HG02840 (cell line): Measurements from ENCODE around the gene TP53I11.

Experiments
- ATAC-seq: cut with Tn5 transposase; IDR thresholded peaks from one replicate; pipeline ENCODE4 v1.9.1; 2021; ENCODE audit warnings: mild to moderate bottlenecking, moderate library complexity, moderate number of reproducible peaks; ENCODE audit not compliant: unreplicated experiment, low FRiP score

TP53I11 gene

DNA sequence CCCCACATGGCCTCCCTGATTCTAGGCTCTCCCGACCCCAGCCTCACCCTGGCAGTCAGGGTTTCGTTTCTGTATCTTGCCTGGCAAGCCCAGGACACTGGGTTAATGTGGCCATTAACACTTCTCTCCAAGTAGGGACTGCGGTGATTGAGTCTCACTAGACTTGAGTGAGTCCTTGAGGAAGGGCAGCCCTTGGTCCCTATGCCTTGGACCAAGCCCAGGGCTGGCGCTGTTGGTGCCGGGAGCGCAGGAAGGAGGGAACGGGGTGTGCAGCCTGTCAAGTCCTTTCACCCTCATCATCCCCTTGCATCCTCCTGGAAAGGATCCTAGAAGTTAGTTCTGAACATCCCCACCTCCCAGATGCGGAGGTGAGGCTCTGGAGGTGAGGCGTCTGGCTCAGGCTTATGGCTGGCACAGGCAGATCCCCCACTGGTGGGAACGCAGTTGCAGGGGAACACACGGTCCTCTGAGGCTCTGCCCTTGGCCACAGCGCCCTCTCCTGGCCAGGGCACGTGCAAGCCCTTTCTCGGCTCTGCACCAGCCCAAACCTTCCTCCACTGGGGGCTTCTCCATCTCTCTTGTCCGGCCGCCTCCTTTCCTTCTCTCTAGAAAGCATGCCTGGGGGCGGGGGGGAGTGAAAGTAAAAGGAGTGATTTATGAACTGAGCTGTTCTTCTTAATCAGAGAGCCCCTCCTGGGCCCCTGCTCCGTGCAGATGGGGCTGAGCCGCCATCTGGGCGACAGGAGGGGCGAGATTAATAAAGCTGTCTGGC, 56.7 kb downstream of the TP53I11 start:
- ATAC-seq: no peak

DNA sequence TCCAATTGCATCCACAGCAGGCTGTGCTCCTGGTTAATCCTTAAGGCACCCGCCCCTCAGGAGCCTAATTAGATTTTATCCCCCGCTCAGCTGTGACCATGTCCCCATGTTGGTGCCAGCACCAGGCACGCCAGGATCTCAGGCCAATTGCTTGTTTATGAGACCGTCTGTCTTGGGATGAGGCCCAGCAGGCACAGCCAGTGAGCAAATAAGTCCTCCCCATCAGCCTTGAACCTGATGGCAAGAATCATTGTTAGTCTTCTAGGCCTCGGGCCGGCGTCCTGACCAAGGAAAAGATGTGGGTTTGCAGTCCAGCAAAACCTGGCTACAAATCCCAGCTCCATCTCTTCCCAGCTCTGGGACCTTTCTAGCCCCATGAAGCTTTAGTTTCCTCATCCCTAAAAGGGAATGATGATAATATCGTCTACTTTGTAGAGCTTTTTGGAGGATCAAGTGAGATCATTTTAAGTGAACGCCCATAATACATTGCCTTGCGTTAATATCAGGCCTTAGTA, 57.3 kb downstream of the TP53I11 start:
- ATAC-seq: no peak

GRCh38 chr11:44892843-44893242, 57.8 kb downstream of the TP53I11 start:
- ATAC-seq: no peak

- no peak for ATAC-seq
Measured at GRCh38 chr11:44889266-44889665, 61.4 kb downstream of the TP53I11 start.

DNA sequence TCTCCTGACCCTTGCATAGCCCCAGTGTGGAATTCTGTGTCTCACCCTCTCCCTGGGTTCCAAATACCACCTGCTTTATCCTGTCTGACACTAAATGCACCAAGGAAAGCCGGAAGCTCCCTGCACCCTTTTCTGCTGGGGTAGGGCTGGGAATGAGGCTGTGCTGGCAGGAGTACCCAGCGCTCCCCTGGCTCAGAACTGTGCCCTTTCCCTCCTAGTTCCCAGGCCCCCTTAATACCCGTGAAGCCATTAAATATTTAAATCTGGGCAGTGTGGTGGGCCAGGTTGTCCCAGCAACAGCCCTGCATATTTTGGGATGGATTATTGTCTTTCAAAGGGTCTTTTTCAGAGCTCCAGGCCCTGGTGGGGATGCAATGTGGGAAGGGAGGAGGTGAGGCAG, 63.0 kb downstream of the TP53I11 start:
- ATAC-seq: no peak

- no peak for ATAC-seq
Measured at GRCh38 chr11:44886790-44887140, 63.9 kb downstream of the TP53I11 start.

- no peak for ATAC-seq
Measured at GRCh38 chr11:44885919-44886789, 64.5 kb downstream of the TP53I11 start.

GRCh38 chr11:44885065-44885810, 65.4 kb downstream of the TP53I11 start:
- ATAC-seq: no peak

GRCh38 chr11:44884056-44884455, 66.6 kb downstream of the TP53I11 start:
- ATAC-seq: no peak

DNA sequence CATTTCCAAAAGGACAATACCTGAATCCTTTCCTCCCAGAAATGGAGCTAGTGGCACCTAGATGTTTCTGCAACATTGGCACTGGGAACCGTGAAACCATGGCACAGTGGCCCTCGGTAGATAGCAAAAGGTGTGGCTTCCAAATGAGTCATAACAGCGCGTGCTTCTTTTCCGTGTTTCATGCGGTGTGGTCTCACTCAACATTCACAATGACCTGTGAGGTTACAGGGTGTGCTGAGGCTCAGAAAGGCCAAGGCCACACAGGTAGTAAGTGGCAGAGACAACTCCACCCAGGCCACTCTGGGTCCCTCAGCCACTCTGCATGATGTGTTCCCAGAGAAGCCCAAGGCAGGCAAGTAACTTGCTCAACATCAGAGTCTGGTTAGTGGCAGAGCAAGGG, 67.4 kb downstream of the TP53I11 start:
- ATAC-seq: no peak
